PC-3 (cell line): ENCODE measurements around the gene LYRM9.

ENCODE experiments used
- EZH2 ChIP-seq: fragments of 300-600 bp; sonication (generic); IDR thresholded peaks from one replicate; pipeline ENCODE4 v1.6.1; 2017; ENCODE audit warnings: antibody characterized with exemption, mild to moderate bottlenecking, low read length; ENCODE audit not compliant: unreplicated experiment
- EZH2phosphoT487 ChIP-seq: fragments of 300-600 bp; sonication (generic); IDR thresholded peaks from 2 replicates; pipeline ENCODE4 v1.6.1; 2018; ENCODE audit warnings: mild to moderate bottlenecking, antibody characterized with exemption, low read length, borderline replicate concordance
- TF ChIP-seq, protein P1 (sequence below): fragments of 300-600 bp; sonication (generic); conservative IDR thresholded peaks from 2 replicates; pipeline ENCODE4 v1.5.1; 2017; ENCODE audit warnings: antibody characterized with exemption, low read depth, mild to moderate bottlenecking, low read length

- TF ChIP-seq EZH2 (no peak), EZH2phosphoT487 (no peak)
- TF ChIP-seq, protein P1, sequence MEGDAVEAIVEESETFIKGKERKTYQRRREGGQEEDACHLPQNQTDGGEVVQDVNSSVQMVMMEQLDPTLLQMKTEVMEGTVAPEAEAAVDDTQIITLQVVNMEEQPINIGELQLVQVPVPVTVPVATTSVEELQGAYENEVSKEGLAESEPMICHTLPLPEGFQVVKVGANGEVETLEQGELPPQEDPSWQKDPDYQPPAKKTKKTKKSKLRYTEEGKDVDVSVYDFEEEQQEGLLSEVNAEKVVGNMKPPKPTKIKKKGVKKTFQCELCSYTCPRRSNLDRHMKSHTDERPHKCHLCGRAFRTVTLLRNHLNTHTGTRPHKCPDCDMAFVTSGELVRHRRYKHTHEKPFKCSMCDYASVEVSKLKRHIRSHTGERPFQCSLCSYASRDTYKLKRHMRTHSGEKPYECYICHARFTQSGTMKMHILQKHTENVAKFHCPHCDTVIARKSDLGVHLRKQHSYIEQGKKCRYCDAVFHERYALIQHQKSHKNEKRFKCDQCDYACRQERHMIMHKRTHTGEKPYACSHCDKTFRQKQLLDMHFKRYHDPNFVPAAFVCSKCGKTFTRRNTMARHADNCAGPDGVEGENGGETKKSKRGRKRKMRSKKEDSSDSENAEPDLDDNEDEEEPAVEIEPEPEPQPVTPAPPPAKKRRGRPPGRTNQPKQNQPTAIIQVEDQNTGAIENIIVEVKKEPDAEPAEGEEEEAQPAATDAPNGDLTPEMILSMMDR, result no peak
These were observed 37.7 kb downstream of the LYRM9 start for GRCh38 chr17:27855454-27855853.
